Nephron progenitor cell (in vitro differentiated cells): ENCODE data around the gene KCNQ2.

Experiments used
- DNase-seq: peaks from one replicate; pipeline ENCODE4 v3.0.0; 2021
- H3K27ac Mint-ChIP-seq: 2 replicates; pipeline ENCODE4 v1.8.0; 2021; ENCODE audit warnings: mild to moderate bottlenecking, moderate library complexity, mixed read lengths
- H3K27me3 Mint-ChIP-seq: 2 replicates; pipeline ENCODE4 v1.8.0; 2021; ENCODE audit warnings: mild to moderate bottlenecking, low read depth, mixed read lengths; ENCODE audit not compliant: poor library complexity
- H3K36me3 Mint-ChIP-seq: 2 replicates; pipeline ENCODE4 v1.8.0; 2021; ENCODE audit warnings: low read depth, mixed read lengths
- H3K4me1 Mint-ChIP-seq: 2 replicates; pipeline ENCODE4 v1.8.0; 2021; ENCODE audit warnings: mixed read lengths
- H3K4me3 Mint-ChIP-seq: 2 replicates; pipeline ENCODE4 v1.8.0; 2021; ENCODE audit warnings: mild to moderate bottlenecking, moderate library complexity, mixed read lengths
- H3K9me3 Mint-ChIP-seq: 2 replicates; pipeline ENCODE4 v1.8.0; 2021; ENCODE audit warnings: mild to moderate bottlenecking, moderate library complexity, mixed read lengths
- TF ChIP-seq, protein P1 (sequence below): fragments of 200-600 bp; sonication (generic); IDR thresholded peaks from 2 replicates; pipeline ENCODE4 v1.5.0; 2021; ENCODE audit warnings: antibody characterized with exemption

Gene KCNQ2

DNA sequence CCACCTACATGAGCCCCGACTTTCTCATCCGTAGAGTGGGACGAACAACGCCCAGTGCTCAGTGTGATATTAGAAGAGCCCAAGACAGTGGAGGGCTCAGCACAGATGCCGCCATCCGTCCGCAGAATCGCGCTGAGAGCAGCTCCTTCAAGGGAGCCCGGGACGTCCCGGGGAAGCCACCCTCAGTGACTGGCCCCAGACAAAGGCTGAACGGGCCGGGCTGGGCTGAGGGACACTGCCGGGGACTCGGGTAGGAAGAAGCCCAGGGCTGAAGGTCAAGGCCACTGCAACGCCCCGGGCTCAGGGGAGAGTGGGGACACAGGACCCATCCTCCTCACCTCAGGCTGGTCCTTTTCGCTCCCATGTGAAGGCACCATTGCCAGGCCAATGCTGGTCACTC lies 98.5 kb downstream of the KCNQ2 start:
- peaks cover 39% of the 10 kb centered on the region for H3K4me1 Mint-ChIP-seq
- no peaks in the 10 kb centered on the region for H3K36me3 Mint-ChIP-seq
- no peak for DNase-seq
- TF ChIP-seq, protein P1, sequence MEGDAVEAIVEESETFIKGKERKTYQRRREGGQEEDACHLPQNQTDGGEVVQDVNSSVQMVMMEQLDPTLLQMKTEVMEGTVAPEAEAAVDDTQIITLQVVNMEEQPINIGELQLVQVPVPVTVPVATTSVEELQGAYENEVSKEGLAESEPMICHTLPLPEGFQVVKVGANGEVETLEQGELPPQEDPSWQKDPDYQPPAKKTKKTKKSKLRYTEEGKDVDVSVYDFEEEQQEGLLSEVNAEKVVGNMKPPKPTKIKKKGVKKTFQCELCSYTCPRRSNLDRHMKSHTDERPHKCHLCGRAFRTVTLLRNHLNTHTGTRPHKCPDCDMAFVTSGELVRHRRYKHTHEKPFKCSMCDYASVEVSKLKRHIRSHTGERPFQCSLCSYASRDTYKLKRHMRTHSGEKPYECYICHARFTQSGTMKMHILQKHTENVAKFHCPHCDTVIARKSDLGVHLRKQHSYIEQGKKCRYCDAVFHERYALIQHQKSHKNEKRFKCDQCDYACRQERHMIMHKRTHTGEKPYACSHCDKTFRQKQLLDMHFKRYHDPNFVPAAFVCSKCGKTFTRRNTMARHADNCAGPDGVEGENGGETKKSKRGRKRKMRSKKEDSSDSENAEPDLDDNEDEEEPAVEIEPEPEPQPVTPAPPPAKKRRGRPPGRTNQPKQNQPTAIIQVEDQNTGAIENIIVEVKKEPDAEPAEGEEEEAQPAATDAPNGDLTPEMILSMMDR: no peak
- no peaks in the 10 kb centered on the region for H3K9me3 Mint-ChIP-seq
- H3K27me3 Mint-ChIP-seq: peaks cover 15% of the 10 kb centered on the region
- no peak overlapping the region for H3K4me3 Mint-ChIP-seq
- H3K27ac Mint-ChIP-seq: no peak overlapping the region

DNA sequence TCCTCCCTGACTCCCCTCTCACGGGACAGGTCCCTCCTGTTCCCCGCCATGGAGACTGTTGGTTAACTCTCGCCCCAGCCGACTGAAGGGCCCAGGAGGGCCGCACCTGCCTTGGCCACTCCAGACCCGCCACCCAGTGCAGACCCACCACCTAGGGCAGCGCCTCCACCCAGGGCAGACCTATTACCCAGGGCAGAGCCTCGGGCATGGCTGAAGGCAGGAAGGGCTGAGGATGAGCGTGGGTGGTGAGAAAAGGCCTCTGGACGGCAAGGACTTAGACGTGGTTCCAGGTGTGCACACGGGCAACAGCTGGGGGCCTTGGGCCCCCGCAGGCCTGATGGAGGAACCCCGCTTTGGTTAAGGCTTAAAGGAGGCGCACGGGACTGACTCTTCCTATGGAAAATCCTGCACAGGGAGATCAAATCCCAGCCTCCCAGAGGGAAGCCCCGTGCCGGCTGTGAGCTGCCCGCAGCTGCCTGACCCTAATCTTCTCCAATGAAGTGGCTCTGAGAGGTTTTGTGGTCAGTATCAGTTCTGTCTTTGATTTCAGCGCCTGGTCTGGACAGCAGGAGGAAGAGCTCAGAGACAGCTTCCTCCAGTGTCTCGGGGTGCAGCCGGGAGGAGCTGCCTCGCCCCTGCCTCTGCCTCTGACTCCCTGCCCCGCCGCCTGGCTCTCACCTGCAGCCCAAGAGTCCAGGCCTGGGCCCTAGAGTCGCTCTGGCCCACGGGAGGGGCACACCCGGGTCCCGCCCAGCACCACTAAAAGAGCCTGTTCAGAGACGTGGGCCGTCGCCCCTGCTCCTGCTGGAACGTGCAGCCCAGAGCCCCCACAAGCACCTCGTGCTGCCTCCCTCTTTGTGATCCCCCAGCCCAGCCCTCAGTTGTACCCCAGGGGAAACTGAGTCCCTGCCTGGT lies 99.2 kb downstream of the KCNQ2 start:
- H3K4me3 Mint-ChIP-seq: no peak overlapping the region
- no peaks in the 10 kb centered on the region for H3K9me3 Mint-ChIP-seq
- peaks cover 11% of the 10 kb centered on the region for H3K27me3 Mint-ChIP-seq
- no peak for DNase-seq
- H3K36me3 Mint-ChIP-seq: no peaks in the 10 kb centered on the region
- TF ChIP-seq, protein P1: no peak
- no peak overlapping the region for H3K27ac Mint-ChIP-seq
- peaks cover 39% of the 10 kb centered on the region for H3K4me1 Mint-ChIP-seq

DNA sequence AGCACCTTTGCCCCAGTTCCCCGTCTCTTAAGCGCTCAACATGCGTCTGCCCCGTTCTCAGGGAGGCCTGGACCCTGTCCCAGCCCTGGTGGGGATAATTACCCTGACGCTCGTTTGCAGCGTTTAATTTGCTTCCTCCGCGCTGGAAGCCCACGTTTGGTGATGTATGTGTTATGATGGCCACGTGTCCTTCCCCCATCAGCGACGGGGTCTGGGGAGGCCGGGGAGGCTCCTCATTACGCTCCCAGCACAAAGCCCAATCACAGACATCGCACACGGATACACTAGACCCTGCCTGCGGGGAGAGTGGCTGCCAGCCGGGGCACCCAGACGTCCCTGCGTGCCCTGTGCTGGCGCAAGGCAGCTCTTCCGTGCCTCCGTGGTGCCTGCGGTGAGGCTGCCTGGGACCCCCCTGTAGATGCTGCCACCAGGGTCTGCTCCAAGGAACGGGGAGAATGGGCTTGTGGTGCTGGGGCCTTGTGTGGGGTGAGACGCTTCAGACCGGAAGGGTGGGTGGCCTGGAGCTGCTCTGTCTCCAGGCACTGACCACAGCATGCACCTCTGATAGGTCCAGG lies 101.1 kb downstream of the KCNQ2 start:
- Mint-ChIP-seq H3K9me3 (no peaks in the 10 kb centered on the region), H3K36me3 (no peaks in the 10 kb centered on the region), H3K4me1 (peaks cover 37% of the 10 kb centered on the region), H3K27ac (no peak overlapping the region), H3K27me3 (peaks cover 14% of the 10 kb centered on the region), H3K4me3 (no peak overlapping the region)
- no peak for DNase-seq
- TF ChIP-seq, protein P1: no peak

DNA sequence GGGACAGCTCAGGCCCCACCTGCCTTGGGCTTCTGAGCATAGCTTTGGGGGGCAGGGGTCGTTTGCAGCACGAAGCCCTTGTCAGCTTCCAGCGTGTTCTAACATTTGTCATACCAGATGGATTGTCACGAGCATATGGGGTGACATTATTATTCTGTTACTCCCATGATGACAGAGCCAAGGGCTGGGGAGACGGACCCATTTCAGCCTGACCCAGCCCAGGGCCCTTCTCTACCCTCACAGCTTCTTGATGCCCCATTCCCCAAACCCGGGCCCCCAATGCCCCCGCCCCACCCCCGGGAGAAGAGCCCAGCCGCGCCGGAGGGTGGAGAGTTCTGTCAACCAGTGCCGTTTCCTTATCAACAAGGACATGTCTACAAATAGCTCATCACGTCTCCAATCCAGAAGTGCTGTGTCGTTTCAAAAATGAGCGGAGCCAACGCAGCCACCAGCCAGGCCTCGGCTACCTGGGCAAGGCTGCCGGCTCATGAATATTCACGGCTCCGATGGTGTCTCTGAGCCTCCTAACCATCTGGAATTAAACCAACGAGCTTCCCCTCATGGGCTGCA lies 101.8 kb downstream of the KCNQ2 start:
- H3K9me3 Mint-ChIP-seq: no peaks in the 10 kb centered on the region
- no peak for DNase-seq
- H3K27me3 Mint-ChIP-seq: peaks cover 14% of the 10 kb centered on the region
- no peak overlapping the region for H3K27ac Mint-ChIP-seq
- TF ChIP-seq, protein P1: no peak
- no peaks in the 10 kb centered on the region for H3K36me3 Mint-ChIP-seq
- no peak overlapping the region for H3K4me3 Mint-ChIP-seq
- peaks cover 32% of the 10 kb centered on the region for H3K4me1 Mint-ChIP-seq

DNA sequence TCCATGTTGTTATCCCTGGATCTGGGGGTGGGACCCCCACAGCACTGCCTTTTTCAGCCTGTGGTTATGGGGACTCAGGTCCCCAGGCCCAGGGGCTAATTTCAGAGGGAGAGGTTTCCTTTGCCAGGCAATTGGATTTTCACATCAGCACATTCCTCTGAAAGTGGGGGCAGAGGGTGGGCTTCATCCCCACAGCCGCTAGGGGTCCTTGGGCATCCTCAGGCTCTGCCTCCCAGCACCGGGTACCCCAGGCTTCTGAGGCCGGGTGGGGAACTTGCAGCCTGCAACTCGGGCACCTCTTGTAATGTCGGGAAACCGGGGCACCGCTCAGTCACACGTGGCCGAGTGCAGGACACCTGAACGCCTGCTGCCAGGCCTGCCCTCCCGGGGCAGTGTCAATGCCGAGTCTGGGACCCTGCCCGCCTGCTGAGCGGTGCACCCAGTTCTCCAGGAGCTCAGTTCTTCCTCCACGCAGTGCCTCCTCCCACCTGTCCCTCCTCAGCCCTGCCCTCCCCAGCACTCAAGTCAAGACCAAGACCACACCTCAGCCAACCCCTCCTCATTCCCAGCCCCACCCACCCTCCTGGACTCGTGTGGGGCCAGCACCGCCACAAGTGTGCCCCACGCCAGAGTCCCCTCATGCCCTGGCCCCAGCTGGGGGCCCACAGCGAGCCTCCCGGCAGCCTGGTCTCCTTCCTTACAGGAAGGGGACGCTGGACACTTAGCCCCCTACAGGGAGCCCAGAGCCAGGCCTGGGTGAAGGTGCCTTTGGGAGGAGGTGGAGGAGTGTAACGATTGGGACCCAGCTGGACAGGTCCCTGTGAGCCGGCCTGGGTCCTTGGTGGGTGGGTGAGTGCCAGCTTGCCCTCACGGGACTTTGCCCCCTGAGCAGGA lies 102.5 kb downstream of the KCNQ2 start:
- no peaks in the 10 kb centered on the region for H3K36me3 Mint-ChIP-seq

More for the DNA sequence above, 102.5 kb downstream of the KCNQ2 start:
- H3K4me3 Mint-ChIP-seq: no peak overlapping the region
- peaks cover 32% of the 10 kb centered on the region for H3K4me1 Mint-ChIP-seq
- DNase-seq: no peak
- peaks cover 14% of the 10 kb centered on the region for H3K27me3 Mint-ChIP-seq
- H3K9me3 Mint-ChIP-seq: no peaks in the 10 kb centered on the region
- no peak overlapping the region for H3K27ac Mint-ChIP-seq
- TF ChIP-seq, protein P1: peak; percentile 12
